Breast epithelium (tissue), 3 donors: ENCODE results near the gene XDH.

Source experiments
- POLR2A ChIP-seq: fragments of 450-650 bp; IDR thresholded peaks from one replicate; pipeline ENCODE4 v1.6.1; 2016; ENCODE audit warnings: antibody characterized with exemption, mild to moderate bottlenecking, moderate library complexity
- TF ChIP-seq, protein P1 (sequence below), 3 donors: fragments of 450-650 bp; IDR thresholded peaks; one replicate each; pipeline ENCODE4 v1.5.1; 2016 to 2017; ENCODE audit warnings: antibody characterized with exemption in 3 of 3, mild to moderate bottlenecking in 3 of 3, moderate library complexity in 3 of 3

DNA sequence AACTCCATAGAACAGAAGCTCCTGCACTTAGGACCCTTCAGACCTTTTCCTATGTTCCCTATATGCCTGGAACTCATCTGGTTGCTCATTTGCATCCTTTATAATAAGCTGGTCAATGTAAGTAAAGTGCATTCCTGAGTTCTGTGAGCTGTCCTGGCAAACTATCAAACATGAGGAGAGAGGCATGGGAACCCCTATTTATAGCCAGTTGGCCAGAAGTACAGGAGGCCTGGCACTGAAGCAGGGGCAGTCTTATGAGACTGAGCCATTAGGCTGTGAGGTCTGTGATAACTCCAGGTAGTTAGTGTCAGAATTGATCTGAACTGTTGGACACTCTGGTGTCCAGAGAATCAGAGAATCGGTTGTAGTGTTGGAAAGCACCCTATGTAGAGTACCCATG lies 92.2 kb downstream of the XDH start:
- TF ChIP-seq, protein P1, sequence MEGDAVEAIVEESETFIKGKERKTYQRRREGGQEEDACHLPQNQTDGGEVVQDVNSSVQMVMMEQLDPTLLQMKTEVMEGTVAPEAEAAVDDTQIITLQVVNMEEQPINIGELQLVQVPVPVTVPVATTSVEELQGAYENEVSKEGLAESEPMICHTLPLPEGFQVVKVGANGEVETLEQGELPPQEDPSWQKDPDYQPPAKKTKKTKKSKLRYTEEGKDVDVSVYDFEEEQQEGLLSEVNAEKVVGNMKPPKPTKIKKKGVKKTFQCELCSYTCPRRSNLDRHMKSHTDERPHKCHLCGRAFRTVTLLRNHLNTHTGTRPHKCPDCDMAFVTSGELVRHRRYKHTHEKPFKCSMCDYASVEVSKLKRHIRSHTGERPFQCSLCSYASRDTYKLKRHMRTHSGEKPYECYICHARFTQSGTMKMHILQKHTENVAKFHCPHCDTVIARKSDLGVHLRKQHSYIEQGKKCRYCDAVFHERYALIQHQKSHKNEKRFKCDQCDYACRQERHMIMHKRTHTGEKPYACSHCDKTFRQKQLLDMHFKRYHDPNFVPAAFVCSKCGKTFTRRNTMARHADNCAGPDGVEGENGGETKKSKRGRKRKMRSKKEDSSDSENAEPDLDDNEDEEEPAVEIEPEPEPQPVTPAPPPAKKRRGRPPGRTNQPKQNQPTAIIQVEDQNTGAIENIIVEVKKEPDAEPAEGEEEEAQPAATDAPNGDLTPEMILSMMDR (IDR thresholded peaks at IDR 0.05) = no peak
- TF ChIP-seq POLR2A = no peak
